Adrenal gland (tissue), 12 donors: ENCODE results near the gene DMXL2. TPM values are rescaled to one million over a fixed set of nuclear protein-coding genes. Genes with fewer than 3 reads are reported as not detected.
A peak's percentile ranks its signal among the peaks of the same experiment; 100 is the strongest.
"Not testable (repeated sequence)": the region's sequence is repeated elsewhere in the genome, so short reads cannot be mapped to it uniquely, and the experiment has no call there.

Experiments used
- DNase-seq, 7 donors: peaks; one replicate each; pipeline ENCODE4 v3.0.0-alpha.2; 2019 to 2020
- H3K27ac ChIP-seq, 5 donors: fragments of 200-600 bp; sonication (generic) in 4 of 5; 1 replicate in 3 of 5; 2 replicates in 2 of 5; pipeline versions ENCODE4 v1.5.1 to v1.8.0; 2016 to 2020; ENCODE audit warnings: mild to moderate bottlenecking in 1 of 5
- H3K27me3 ChIP-seq: fragments of 200-600 bp; 2 replicates; pipeline ENCODE4 v1.8.0; 2021
- H3K36me3 ChIP-seq, 2 donors: fragments of 200-600 bp; replicated peaks in 1 of 2; 1 replicate in 1 of 2; 2 replicates in 1 of 2; pipeline versions ENCODE4 v1.5.1 to v1.8.0; 2018 to 2022
- H3K4me1 ChIP-seq, 2 donors: fragments of 200-600 bp; replicated peaks in 1 of 2; 1 replicate in 1 of 2; 2 replicates in 1 of 2; pipeline versions ENCODE4 v1.5.1 to v1.8.0; 2018 to 2021
- H3K4me3 ChIP-seq, 4 donors: fragments of 200-600 bp; sonication (generic) in 3 of 4; one replicate each; pipeline ENCODE4 v1.5.1; 2016 to 2018
- H3K9me3 ChIP-seq, 3 donors: fragments of 200-600 bp; sonication (generic) in 1 of 3; replicated peaks in 1 of 3; 1 replicate in 2 of 3; 2 replicates in 1 of 3; pipeline versions ENCODE4 v1.5.1 to v1.8.0; 2016 to 2021
- CTCF ChIP-seq, 6 experiments: fragments of 450-650 bp in 4 of 6; fragments of 200-600 bp in 2 of 6; sonication (generic) in 1 of 6; IDR thresholded peaks; 1 replicate in 5 of 6; 2 replicates in 1 of 6; pipeline versions ENCODE4 v1.5.1 to v1.8.0; 2016 to 2021; ENCODE audit warnings: antibody characterized with exemption in 6 of 6, mild to moderate bottlenecking in 2 of 6, moderate library complexity in 1 of 6
- POLR2A ChIP-seq, 2 donors: fragments of 450-650 bp; IDR thresholded peaks; one replicate each; pipeline ENCODE4 v1.6.1; 2017; ENCODE audit warnings: antibody characterized with exemption in 2 of 2, mild to moderate bottlenecking in 2 of 2, moderate library complexity in 1 of 2
- WGBS, 4 donors: extraction: QIAGEN DNeasy Blood & Tissue Kit in 2 of 4; methylation state at CpG; one replicate each; pipeline versions ENCODE4 v1.1.5 to v1.1.7; 2013 to 2017; 5-methylcytosine and 5-hydroxymethylcytosine counted together
- intact Hi-C, 2 donors: fragments of 100-400 bp; cut with DNase I; formaldehyde crosslinking; loops; one replicate each; pipeline versions ENCODE4 v1.14.1 to v1.15.0; 2022 to 2023
- polyA plus RNA-seq, 3 donors: library from polyadenylated mRNA; stranded (reverse); fragments of 200-250 nt in 2 of 3; fragments of 350-450 nt in 1 of 3; fragmentation: Illumina TruSeq in 1 of 3; extraction: RNeasy Lipid Tissue Mini Kit (QIAGEN cat#74804) in 1 of 3; gene quantifications; one replicate each; pipeline ENCODE4 v1.2.3, GENCODE V29; 2013 to 2014
- total RNA-seq, 9 donors: library from RNA; depleted of rRNA in 4 of 9; stranded (reverse); fragments of >200 nt in 4 of 9; fragments of 120-200 nt in 1 of 9; fragmentation: NEBNext Ultra II Directional in 1 of 9; extraction: Animal tissue kit (Norgen Biotek cat#: 25700) in 1 of 9; gene quantifications; one replicate each; pipeline versions ENCODE4 v1.1.0 to v1.2.4, GENCODE V29; 2013 to 2023
- donor health status: healthy with polysubstance abuse.
- donor health status: Bipolar disorder and iron deficiency.
- donor health status: DM: yes; HTN: yes; CAD: no.
- donor health status: DM: no; HTN: no; CAD: no.
- donor health status: DM: no; HTN: no; CAD: no.
- donor health status: DM: yes; HTN: yes; CAD: no.

The DMXL2 gene
- total and polyA plus RNA-seq, 12 donors, result 19.6 to 51.4 (median 24.8) TPM

GRCh38 chr15:51576911-51577500 is 45.6 kb downstream of the DMXL2 start:
- Histone ChIP-seq H3K36me3 (no peaks in the 10 kb centered on the region), H3K27me3 (no peaks in the 10 kb centered on the region), H3K4me1 (peaks cover 0 to 17% of the 10 kb centered on the region in 2 donors), H3K4me3 (no peak overlapping the region), H3K27ac (peak overlapping the region in 4 of 5 donors; percentile 1 to 73 (median 10)), H3K9me3 (no peaks in the 10 kb centered on the region)
- DNase-seq, result peak in 3 of 7 donors; percentile 18 to 41 (median 21)
- WGBS, 4 donors, result 60 to 68% (median 66%) methylated on average over 2 of the region's 2 CpGs
- TF ChIP-seq POLR2A (IDR thresholded peaks at IDR 0.05), result no peak
- no peak for TF ChIP-seq CTCF (IDR thresholded peaks at IDR 0.05)
- intact Hi-C loops, result no loop called here

- TF ChIP-seq POLR2A (IDR thresholded peaks at IDR 0.05), result no peak
- no peak for TF ChIP-seq CTCF (IDR thresholded peaks at IDR 0.05)
- Histone ChIP-seq H3K4me3 (no peak overlapping the region), H3K27ac (peak overlapping the region in 2 of 5 donors; percentile 13 to 73), H3K4me1 (peaks cover 0 to 17% of the 10 kb centered on the region in 2 donors), H3K9me3 (no peaks in the 10 kb centered on the region), H3K27me3 (no peaks in the 10 kb centered on the region), H3K36me3 (no peaks in the 10 kb centered on the region)
- intact Hi-C loops, result no loop called here
- 91 to 100% (median 92%) methylated on average over 1 of the region's 1 CpG for WGBS, 4 donors
- DNase-seq, result no peak
Observed at GRCh38 chr15:51576286-51576850, 46.2 kb downstream of the DMXL2 start.

- no peaks in the 10 kb centered on the region for H3K9me3 ChIP-seq
- WGBS, 4 donors, result 93 to 100% (median 98%) methylated on average over 1 of the region's 1 CpG
- H3K36me3 ChIP-seq, result no peaks in the 10 kb centered on the region
- H3K4me1 ChIP-seq, result peaks cover 0 to 17% of the 10 kb centered on the region in 2 donors
- intact Hi-C loops, result no loop called here
- TF ChIP-seq CTCF (IDR thresholded peaks at IDR 0.05) (no peak), POLR2A (IDR thresholded peaks at IDR 0.05) (no peak)
- H3K4me3 ChIP-seq, result no peak overlapping the region
- DNase-seq, result no peak
- no peak overlapping the region for H3K27ac ChIP-seq
- H3K27me3 ChIP-seq, result no peaks in the 10 kb centered on the region
Observed at GRCh38 chr15:51575775-51576174, 46.8 kb downstream of the DMXL2 start.

- H3K27ac ChIP-seq, H3K27me3 ChIP-seq, H3K9me3 ChIP-seq, H3K36me3 ChIP-seq, intact Hi-C loops, DNase-seq, H3K4me3 ChIP-seq: not testable (repeated sequence)
- WGBS, 4 donors, result 88 to 96% (median 96%) methylated on average over 2 of the region's 2 CpGs
- H3K4me1 ChIP-seq, result peaks cover 0 to 17% of the 10 kb centered on the region in 2 donors
Observed at GRCh38 chr15:51573352-51573751, 49.2 kb downstream of the DMXL2 start.

- H3K4me1 ChIP-seq, H3K27ac ChIP-seq, H3K4me3 ChIP-seq, H3K27me3 ChIP-seq, intact Hi-C loops, DNase-seq, H3K36me3 ChIP-seq, H3K9me3 ChIP-seq: not testable (repeated sequence)
- WGBS, 4 donors, result 78 to 93% (median 81%) methylated on average over 11 to 18 of the region's 18 CpGs
Observed at GRCh38 chr15:51568939-51569784, 53.4 kb downstream of the DMXL2 start.
